ENCODE results near the gene HSFX4.
"Not testable (repeated sequence)": the region's sequence is repeated elsewhere in the genome, so short reads cannot be mapped to it uniquely, and the experiment has no call there.

The HSFX4 gene

DNA sequence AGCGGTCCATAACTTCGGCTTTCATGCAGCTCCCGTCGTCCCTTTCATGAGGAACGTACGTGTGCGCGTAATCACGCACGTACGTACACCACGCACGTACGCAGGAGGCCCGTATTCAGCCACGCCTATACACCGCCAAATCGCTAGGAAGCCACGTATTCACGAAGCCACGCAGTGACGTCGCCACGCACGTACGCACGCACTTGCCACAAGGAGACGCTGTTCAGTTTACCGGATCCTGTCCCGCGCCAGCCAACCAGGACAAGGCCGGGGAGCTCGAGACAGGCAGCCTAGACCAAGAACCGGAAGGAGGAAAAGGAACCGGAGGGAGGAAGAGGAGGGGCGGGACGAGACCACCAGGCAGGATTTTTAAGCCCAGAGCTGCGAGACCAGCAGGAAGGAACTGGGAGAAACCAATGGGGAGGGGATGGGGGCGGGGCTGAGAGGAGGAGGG is 9.1 kb downstream of the HSFX4 start, which contains the start of gene EOLA2:
EOLA2 (minus strand) TSS at position 65 of the 454 bp plus-strand sequence. CDS start 4,617 bp downstream, outside the sequence.
- DNase-seq (ENCODE audit: low spot score), result peak; percentile 75

DNA sequence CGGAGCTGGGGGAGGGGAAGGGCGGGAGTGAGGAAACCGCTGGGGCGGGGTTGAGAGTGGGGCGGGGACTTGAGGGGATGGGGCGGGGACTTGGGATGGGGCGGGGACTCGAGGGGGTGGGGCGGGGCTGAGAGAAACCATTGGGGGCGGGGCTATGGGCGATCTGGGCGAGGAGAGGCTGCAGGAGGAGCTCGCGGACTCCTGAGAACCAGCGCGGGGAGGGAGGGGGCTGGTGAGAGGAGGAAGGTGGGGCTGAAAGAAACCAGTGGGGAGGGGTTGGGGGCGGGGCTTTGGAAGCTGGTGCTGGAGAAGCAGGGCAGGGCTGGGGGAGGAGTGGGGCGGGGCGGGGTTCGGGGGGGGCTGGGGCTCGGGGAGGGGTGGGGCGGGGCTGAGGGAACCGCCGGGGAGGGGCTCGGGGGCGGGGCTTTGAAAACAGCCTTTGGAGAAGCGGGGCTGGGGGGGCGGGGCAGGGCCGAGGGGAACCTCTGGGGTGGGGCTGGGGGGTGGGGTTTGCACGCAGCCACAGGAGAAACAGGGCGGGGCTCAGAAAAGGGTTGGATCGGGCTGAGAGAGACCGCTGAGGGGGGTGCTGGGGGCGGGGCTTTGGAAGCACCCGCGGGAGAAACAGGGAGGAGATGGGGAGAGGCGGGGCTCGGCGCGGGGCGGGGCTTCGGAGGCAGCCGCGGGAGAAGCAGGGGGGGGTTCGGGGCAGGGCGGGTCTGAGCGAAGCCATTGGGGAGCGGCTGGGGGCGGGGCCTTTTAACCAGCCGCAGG is 9.7 kb downstream of the HSFX4 start:
- DNase-seq (ENCODE audit: low spot score), result peak; percentile 66

- DNase-seq (ENCODE audit: low spot score), result no peak
Measured at GRCh38 chrX:149939655-149939904, 10.2 kb downstream of the HSFX4 start.

DNA sequence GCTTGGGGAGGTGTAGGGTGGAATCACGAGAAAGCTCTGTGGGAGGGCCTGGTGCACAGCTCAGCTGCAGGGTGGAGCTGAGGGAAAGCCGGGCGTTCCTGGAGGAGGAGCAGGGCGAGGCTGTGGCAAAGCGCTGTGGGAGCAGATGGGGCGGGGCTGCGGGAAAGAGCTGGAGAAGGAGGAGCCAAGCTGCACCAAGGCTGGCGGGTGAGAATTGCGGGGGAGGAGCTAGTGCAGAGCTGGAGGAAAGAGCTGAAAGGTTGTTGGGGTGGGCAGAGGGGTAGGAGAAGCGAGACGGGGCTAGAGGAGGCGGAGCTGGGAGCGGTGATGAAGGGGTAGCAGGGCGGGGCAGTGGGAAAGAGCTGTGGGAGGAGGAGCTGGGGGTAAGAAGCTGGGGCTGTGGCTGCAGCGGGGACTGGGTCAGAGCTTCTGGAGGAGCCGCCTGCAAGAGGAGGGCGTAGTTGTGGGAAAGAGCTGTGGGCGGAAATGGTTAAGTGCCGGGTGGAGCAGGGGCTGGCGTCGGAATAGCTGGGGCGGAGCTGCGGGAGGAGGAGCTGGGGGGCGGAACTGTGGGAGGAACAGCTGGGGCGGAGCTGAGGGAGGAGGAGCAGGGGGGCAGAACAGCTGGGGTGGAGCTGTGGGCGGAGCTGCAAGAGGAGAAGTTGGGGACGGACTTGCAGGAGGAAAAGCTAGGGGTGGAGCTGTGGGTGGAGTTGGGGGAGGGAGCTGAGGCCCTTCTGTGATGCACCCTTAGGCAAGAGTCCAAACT is 10.7 kb downstream of the HSFX4 start:
- DNase-seq (ENCODE audit: low spot score), result peak; percentile 70

GRCh38 chrX:149940674-149941024 is 11.3 kb downstream of the HSFX4 start:
- DNase-seq (ENCODE audit: low spot score), result not testable (repeated sequence)

GRCh38 chrX:149945087-149945670 is 15.8 kb downstream of the HSFX4 start:
- not testable (repeated sequence) for DNase-seq (ENCODE audit: low spot score)

GRCh38 chrX:149945820-149946219 is 16.4 kb downstream of the HSFX4 start:
- not testable (repeated sequence) for DNase-seq (ENCODE audit: low spot score)

GRCh38 chrX:149946932-149947331 is 17.6 kb downstream of the HSFX4 start:
- not testable (repeated sequence) for DNase-seq (ENCODE audit: low spot score)

- no peak for DNase-seq (ENCODE audit: low spot score)
Measured at GRCh38 chrX:149948016-149948415, 18.6 kb downstream of the HSFX4 start.

GRCh38 chrX:149949743-149950436 is 20.5 kb downstream of the HSFX4 start:
- no peak for DNase-seq (ENCODE audit: low spot score)

- DNase-seq (ENCODE audit: low spot score), result peak; percentile 42
Measured at GRCh38 chrX:149950681-149951080, 21.3 kb downstream of the HSFX4 start.

- no peak for DNase-seq (ENCODE audit: low spot score)
Measured at GRCh38 chrX:149961572-149961971, 32.2 kb downstream of the HSFX4 start.

DNA sequence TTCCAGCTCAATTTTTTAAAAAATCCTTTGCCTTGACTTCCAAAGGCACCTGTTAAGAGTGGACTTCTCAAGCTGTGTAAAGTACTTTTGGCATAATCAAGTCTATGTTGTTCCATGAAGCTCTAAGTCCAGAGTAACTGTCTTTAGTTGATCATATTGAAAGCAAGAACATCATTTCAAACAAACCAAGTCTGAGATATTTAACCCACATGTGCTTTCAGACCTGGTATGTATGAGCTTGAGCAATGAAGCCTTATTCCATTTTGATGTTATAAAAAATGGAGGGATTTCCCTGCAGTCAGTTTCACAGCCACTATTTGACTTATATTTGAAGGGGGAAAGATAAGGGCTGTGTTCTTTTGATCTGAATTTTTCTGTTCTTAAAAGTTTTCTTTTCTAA is 32.6 kb downstream of the HSFX4 start:
- DNase-seq (ENCODE audit: low spot score), result no peak

DNA sequence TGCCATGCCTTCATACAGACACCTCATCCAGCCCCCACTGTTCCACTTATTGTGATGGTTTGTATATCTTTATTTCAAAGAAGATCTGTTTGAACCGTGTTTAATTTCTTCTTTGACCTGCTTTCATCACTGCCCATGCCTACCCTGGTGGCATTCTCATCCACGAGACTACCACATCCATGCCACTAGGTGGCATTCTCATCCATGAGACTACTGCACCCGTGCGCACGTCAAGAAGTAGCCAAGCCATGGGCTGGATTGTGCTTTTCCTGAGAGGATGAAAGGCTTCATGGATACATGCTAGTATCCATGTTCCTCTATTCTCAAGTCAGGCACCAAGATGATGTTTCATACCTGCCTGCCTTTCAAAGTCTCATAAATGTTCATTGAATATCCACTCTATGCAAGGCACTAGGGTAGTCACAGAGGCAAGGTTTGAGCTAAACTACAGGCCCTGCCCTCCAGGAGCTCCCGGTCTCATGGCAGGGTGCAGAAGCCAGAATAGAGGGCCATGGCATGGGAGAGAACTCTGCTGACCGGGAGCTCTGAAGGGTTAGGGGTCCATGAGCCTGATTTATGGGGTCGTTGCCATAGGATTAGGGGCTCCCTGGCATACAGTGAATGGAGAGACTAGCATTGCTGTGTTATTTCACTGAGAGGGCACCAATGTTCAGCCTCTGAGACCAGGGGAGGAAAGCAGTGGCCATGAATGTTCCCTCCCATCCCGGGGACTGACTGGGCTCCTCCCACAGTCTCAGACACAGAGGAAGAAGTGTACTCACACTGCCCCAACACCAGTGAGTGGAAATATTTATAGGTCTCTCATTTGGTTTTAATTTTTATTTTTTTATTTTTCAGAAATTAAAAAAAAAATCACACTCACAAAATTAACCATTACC is 33.7 kb downstream of the HSFX4 start:
- peak; percentile 52 for DNase-seq (ENCODE audit: low spot score)

- DNase-seq (ENCODE audit: low spot score), result no peak
Measured at GRCh38 chrX:149979126-149979644, 49.8 kb downstream of the HSFX4 start.

Data from hepatic stellate cell (primary cell).